Brain pericyte (primary cell): ENCODE measurements around the gene COLEC12.

Source experiments
- DNase-seq: peaks from one replicate; pipeline ENCODE4 v3.0.0-alpha.2; 2012; ENCODE audit warnings: low read depth, low spot score

The COLEC12 gene

GRCh38 chr18:362311-363290 is 137.9 kb downstream of the COLEC12 start:
- peak; percentile 86 for DNase-seq

DNA sequence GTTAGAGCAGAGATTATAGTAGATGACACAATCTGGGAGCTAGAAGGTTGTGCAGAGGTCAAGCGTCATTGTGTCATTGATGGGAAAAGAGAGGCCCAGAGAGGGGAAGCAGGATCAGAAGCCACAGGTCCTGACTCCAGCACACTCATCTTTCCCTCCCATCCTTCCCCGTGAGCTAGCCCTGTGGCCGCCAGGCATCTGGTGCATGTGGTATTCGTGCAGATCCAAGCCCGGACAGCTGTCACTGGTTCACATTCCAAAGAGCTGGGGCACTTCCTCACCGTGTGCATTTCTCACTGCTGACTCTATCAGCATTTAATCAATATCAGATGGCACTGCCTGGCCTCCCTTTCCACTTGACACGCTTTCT is 138.6 kb downstream of the COLEC12 start:
- no peak for DNase-seq

- DNase-seq, result no peak
Measured at GRCh38 chr18:361100-361732, 139.3 kb downstream of the COLEC12 start.

DNA sequence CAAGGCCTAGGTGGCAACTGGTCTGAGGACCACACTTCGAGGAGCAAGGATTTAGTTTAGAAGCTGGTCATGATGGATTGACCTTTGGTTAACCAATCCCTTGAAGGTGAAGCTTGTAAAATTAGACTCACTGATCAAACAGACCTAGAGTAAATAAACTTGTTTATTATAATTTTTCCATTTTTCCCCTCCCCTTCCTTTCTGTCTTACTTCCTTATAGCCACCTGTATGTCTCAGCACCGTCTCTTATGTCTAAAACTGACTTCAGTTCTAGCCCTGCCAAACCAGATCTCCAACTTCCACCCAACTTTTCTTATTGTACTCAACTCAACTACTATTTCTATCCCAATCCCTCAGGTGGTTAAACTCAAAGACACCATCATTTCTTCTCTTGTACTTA is 139.8 kb downstream of the COLEC12 start:
- no peak for DNase-seq

DNA sequence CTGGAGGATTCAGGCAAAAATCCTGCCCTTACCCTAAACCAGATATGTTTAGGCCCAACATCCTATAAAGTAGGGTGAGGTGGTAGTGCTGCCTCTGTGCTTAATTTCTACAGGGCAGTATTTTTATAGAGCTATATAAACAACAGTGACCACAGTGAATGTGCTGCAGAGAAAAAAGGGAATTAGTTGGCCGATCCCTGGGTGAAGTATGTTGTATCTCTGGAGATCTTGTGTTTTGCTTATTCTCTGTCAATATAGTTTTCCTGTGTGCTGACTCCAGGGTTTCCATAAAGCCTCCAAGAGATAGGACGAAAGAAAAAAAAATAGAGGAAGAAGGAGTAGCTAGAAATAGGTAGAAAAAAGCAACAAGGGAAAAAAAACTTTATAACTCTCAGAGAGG is 143.7 kb downstream of the COLEC12 start:
- no peak for DNase-seq

GRCh38 chr18:355678-356077 is 144.8 kb downstream of the COLEC12 start:
- no peak for DNase-seq

DNA sequence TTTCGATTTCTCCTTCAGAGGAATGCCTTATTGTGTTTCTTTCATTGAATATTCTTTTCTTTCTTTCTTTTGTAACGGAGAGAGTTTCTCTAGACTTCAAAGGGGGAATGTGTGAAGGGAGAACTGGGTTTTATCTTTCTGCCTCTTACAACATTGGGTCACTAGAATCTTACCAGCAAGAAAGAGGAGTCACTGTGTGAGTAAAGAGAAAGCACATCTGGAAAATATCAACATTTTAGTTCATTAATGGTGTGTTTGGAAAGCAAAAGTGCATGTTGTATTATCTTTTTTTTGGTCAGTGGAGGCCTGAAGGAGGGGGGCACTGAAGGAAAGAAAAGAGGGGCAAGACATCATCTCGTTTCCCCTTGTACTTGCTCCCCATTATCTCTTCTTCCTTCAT is 146.0 kb downstream of the COLEC12 start:
- no peak for DNase-seq

GRCh38 chr18:354003-354402 is 146.5 kb downstream of the COLEC12 start:
- no peak for DNase-seq

GRCh38 chr18:352438-352837 is 148.1 kb downstream of the COLEC12 start:
- no peak for DNase-seq

GRCh38 chr18:350953-351572 is 149.4 kb downstream of the COLEC12 start:
- no peak for DNase-seq

DNA sequence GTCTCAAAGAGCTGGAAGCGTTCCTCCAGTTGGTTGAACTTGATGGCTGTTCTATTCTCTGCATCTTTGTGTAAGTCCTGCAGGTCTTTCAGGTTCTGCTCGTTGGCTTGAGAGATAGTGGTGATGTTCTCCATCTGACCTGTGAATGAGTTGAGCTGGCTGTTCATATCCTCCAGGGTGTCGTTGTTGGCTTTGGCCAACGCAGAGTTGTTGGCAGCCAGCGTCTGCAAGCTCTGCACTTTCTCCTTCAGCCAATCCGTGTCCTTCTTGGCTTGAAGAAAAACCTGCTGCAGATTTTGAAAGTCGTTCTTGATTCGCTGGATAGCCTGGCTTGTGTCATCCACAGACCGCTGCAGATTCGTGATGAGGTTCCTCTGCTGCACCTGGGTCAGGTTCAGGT is 153.9 kb downstream of the COLEC12 start:
- DNase-seq, result no peak

- no peak for DNase-seq
Measured at GRCh38 chr18:341102-341501, 159.4 kb downstream of the COLEC12 start.

DNA sequence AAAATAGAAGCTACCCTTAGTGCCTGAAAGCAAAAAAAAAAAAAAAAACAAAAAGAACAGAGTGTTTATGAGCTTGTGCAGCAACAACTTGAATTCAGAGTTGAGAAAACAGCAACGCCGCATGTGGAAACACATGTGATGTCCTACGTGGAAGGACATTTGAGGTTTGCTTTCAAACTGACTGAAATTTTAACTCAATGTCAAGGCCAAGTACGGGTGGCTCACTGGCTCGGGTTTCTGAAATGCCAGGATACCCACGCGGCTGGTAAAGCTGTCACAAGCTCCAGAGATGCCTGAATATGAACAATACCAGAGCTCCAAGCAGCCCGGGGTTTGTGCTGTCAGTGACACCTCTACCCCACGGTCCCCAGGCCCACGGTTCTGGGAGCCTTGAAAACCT is 160.5 kb downstream of the COLEC12 start:
- DNase-seq, result no peak

GRCh38 chr18:339200-339599 is 161.3 kb downstream of the COLEC12 start:
- no peak for DNase-seq

DNA sequence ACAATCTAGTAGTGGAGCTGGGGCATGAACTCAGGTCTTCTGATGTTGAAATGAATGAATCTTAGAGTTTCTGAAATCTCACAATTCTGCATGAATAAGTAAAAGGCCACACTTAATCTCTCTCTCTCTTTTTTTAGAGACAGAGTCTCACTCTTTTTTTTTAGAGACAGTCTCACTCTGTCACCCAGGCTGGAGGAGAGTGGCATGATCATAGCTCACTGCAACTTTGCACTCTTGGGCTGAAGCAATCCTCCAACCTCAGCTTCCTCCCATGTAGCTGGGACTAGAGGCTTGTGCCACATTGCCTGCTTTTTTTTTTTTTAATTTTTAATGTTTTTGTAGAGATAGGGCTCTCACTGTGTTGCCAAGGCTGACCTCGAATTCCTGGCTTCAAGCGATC is 163.8 kb downstream of the COLEC12 start:
- no peak for DNase-seq

- DNase-seq, result no peak
Measured at GRCh38 chr18:335733-336132, 164.8 kb downstream of the COLEC12 start.

- DNase-seq, result no peak
Measured at GRCh38 chr18:334575-335132, 165.8 kb downstream of the COLEC12 start.

DNA sequence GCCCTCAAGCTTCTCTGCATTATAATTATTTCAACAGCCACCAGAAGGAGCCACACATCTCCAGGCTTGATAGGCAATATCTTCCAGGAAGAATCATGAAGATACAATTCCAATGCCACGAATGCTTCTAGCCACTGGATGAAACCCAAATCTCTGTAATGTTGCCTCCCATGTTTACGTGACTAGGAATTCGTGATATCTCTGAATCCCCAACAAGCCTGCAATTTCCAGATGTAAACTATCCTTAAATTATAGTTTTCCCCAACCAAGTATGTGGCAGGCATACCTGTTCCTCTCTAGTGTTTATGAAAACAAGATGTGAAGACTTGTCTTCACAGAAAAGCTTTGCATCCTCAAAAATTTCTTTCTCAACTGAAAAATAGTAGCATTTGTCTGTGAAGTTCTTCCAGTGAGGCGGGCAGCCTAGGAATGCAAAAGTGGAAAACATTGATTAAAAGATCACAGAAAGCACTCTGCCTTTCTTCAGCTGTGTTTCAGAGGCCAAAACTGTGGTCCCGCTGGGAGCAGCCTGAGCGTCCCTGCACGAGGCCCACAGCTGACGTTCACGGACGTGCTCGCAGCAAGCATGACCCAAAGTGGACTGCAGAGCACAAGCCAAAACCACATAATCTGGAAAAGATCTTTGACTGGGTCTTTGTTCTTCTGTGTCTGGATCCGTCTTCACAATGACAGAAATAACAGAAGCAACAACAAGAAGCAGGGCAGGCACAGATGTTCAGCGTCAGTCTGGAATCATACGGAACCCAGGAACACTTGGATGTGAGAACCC is 167.6 kb downstream of the COLEC12 start:
- DNase-seq, result peak; percentile 63

- DNase-seq, result no peak
Measured at GRCh38 chr18:332007-332406, 168.5 kb downstream of the COLEC12 start.

- peak; percentile 37 for DNase-seq
Measured at GRCh38 chr18:331221-331821, 169.2 kb downstream of the COLEC12 start.

DNA sequence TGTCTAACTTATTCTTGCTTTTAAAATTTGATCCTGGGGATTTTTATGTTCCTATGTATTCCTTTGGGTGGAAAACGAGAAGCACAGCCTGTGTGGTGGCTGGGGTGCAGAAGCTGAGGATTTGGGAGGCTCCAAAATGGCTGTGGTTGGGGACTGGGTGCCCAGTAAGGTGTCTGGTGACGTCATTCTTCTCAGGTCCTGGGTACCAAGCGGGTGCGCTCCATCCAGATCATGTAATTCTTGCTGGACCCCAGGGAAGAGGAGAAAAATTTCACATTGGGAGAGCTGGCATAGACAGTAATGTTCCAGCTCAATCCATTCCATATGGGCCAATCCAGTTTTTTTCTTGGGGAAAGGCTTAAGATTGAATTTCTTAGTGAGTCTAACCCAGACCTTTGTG is 171.6 kb downstream of the COLEC12 start:
- no peak for DNase-seq
